Hippocampal formation (tissue), 2 donors: ENCODE measurements around the gene LPCAT1.
A peak's percentile ranks its signal among the peaks of the same experiment; 100 is the strongest.
"Not testable (repeated sequence)": the region's sequence is repeated elsewhere in the genome, so short reads cannot be mapped to it uniquely, and the experiment has no call there.

ENCODE experiments used
- DNase-seq, 2 donors: peaks; one replicate each; lab custom pipeline; 2025; lab: John Stamatoyannopoulos, UW

LPCAT1 gene

DNA sequence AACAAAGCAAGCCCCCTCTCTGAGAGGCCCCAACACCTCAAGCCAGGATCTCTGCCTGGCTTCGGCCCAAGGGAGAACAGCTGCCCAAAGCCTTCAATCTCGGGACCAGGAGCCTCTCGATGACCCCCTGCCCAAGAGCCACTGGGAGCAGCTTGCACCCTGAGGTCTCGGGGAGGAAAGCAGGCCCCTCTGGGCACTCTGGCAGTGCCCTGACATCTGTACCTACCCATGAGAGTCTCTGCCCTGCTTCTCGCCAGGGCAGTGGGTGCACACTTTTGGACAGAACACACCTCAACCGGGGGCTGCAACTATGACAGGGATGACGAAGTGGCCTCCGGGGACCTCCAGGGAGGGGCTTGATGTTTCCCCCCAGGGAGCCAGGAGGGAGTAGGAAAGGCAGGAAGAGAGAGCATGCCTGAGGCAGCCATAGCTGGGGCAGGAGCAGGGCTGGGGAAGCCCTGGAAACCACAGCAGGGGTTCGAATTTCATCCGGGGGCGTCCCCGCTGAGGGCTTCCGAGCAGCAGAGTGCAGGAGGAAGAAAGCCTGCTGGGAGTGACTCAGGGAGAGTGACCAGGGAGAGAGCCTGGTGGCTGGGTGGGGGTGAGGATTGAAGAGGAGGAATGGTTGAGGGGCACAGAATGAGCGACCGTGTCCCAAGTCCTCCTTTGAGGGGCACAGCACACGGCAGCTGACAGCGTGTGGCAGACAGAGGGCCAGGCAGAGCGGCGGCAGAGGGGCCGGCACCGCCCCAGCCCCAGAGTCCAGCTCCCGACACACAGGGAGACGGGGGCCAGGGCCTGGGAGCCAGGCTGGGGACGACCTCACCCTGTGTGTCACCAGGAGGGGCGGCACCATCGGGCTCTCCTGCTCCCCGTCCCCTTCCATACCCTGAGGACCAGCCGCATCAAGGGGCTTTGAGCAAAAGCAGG lies 1.8 kb downstream of the LPCAT1 start:
- DNase-seq, result no peak

DNA sequence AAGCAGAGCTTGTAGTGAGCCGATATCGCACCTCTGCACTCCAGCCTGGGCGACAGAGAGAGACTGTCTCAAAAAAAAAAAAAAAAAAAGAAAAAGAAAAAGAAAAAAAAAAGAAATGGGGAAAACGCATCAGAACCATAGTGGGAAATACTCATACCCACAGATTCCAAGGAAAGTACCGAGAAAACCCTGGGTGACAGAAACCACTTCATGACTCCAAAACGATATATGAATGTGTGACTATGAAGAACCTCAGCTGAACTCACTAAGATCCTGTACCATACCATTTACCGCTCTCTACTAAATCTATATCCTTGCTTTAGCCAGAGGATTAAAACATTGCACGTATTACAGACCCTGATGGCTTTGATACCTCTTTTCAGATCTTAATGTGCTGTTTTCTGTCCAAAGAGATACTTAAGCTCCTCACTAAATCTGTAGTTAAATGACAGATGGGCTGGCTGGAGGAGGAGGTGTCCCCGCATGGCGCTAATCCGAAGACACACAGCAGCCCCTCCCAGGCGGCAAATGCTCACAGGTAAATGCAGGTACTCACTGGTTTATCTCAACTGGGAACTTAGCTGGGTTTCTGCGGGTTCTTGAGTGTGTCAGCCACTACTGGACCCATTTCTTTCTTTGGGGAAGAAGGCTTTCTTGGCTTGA lies 2.8 kb downstream of the LPCAT1 start:
- no peak for DNase-seq

DNA sequence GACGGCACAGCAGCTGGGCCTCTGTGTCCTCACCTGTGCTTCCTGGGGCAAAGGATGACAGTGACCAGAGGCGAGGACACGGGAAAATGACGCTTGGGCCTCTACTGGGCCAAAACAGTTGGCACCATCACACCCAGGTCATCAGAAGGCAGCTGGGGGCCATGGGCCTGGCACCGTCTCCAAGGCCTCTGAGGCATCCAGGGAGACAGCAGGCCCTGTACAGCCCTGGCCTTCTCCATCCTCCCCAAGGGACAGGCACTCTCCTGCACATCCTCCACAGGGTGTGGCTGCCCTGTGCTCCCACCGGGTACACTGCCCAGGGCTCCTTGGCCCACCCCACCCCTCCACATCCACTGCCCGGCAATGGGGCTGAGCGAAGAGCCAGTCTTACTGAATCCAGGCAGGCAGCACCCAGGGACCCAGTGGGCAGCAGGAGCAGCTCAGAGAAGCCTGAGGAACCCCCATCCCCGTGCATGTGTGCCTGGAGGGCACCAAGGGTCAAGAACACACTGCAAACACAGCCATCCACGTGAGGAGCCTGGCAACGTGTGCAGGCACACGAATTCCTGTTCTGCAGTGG lies 4.0 kb downstream of the LPCAT1 start:
- DNase-seq, result no peak

DNA sequence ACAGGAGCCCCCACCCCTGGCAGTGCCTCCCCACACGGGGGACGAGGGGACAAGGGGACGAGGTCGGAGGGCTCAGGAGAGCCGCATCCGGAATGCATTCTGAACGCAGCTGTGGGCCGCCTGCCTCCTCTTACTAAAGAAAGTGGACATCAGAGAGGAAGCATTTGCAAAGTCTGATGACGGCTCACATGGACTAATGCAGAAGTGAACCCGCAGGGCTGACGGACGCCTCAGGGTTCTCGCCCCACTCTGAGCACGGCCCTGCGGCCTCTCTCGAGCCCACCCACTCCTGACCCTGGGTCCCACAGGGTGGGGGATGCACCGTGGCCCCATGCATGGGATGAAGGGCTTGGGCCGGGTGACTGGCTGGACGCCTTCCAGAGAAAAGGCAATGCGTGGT lies 5.9 kb downstream of the LPCAT1 start:
- DNase-seq, result no peak

DNA sequence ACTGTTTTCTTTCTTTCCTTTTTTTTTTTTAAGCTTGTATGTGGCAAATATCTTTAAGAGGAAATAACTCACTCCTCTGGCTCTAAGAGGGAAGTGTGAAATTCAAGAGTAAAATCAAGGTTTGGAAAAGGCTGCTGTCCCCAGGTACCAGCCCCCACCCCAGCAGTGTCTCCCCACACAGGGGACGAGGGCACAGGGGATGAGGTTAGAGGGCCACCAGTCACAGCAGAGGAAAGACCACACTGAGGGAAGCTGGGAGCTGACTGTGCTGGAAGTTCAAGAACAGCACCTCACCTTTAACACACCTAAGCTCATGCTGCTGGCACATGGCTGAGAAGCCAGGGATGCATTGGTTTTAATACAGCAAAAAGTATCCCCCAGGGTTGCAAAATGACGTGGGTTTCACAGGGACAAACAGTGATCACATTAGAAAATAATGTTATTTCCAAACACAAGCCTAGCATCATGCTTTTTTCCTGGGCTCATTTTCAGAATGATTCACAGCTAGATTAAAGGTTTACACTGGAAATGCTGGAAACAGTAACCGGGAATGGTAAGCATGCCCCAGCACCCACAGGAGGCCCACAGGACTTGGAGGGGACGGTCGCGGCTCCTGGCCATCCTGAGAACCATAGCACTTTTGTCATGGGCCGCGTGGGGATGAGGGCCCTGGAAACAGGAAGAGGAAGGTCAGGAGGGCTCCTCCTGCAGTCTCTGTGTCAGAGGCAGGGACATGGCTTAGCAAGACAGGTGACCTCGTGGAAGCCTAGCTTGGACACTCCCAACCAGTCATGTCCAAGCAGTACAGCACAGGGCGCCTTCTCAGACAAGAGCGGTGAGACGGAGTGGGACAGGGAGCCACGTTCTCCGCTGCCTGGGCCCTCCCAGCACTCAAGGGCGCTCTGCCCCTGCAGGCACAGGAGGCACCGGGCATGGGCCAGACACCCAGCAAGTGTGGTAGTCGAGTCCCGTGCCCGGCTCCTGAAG lies 6.9 kb downstream of the LPCAT1 start:
- no peak for DNase-seq

DNA sequence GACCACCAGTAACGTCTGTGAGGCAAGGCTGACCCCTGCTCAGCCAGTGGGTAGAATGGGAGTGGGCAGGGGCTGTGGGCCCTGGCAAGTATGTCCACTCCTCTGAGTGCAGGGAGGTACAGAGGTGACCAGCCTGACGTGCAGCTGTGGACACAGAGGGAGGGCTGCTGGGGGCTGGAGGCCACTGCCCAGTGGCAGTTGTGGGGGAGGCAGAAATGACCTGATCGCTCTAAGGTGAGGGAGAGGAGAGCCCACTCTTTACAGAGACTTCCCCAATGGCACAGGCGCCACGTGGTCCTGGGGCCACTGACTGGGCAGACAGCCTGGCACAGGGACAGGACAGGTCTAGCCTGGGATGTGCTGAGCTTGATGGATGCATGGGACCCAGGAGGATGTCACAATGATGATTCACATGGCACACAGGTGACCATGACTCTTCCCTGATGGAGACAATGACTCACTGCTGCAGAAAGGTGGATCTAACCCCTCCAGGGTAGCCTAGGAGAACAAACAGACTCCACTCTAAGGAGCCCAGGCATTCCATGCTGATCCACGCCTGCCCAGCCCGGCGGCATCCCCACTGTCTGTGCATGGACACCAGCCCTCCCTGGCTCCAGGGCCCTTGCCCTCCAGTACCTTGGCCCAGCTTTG lies 7.7 kb downstream of the LPCAT1 start:
- no peak for DNase-seq

DNA sequence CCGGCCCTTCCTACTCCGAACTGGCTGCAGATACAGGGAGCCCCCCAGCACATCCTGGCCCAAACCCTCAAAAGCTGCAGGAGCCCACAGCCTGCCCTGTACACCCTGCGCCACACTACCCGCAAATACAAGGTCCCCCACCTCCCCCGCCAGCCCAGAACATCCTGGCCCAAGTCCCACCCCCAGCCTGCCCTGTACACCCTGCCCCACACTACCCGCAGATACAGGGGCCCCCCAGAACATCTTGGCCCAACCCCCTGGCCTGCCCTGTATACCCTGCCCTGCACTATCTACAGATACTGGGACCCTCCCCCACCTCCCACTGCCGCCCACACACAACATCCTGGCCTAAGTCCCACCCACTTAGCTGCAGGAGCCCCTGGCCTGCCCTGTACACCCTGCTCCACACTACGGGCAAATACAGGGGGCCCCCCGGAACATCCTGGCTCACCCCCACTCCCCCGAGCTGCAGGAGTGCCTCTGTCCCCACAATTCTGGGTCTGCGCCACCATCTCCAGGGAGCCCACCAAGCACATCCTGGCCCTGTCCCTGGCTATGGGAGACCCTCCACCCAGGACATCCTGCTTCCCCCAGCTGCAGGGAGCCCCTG lies 8.3 kb downstream of the LPCAT1 start:
- no peak for DNase-seq

DNA sequence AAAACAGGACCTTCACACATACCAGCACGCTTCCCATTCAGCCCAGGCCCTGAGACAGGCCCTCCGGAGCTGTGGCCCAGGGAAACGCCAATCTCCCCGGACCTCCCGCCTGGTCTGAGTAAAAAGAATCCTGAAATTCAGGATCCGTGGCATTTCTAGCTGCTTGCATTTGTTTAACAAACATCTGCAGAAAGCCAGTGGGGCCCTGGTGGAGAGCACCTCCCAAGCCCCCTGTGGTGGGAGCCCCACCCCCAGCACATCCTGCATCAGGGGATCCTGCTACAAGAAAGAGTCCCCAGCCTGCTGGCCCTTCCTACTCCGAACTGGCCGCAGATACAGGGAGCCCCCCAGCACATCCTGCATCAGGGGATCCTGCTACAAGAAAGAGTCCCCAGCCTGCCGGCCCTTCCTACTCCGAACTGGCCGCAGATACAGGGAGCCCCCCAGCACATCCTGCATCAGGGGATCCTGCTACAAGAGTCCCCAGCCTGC lies 8.9 kb downstream of the LPCAT1 start:
- DNase-seq, result not testable (repeated sequence)

DNA sequence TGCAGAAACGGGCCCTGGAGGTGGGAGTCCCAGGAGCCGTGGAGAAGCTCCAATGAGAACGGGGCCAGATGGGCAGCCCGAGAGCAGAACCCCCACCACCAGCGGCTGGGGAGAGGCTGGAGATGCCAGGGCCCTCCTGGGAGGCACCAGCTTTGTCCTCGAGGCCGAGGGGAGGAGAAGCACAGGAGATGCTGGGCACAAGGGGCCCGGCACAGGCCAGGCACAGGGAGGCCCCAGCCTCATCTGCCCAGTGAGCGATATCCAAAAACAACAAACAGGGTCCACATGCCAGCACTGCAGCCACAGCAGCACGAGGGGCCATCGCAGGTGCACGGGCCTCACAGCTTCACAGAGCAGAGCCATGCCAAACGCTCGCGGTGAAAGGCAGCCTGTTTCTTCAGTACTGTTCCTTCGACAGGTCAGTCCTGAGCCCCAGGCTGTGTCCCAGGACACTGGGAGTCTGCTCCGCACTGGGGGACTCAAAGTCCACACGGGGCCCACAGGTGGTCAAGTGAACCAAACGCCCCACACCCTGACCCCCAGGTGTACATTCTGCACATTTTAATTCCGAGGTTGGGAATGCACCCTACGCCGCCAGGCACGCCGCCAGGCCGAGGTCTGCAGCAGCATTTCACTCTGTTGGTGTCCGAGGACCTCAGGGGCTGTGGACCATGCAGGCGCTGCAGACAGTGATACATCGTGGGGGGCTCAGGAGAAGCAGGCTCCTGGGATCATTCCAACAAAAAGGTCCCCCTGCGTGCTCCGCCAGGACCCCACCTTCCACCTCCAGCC lies 9.5 kb downstream of the LPCAT1 start:
- no peak for DNase-seq

DNA sequence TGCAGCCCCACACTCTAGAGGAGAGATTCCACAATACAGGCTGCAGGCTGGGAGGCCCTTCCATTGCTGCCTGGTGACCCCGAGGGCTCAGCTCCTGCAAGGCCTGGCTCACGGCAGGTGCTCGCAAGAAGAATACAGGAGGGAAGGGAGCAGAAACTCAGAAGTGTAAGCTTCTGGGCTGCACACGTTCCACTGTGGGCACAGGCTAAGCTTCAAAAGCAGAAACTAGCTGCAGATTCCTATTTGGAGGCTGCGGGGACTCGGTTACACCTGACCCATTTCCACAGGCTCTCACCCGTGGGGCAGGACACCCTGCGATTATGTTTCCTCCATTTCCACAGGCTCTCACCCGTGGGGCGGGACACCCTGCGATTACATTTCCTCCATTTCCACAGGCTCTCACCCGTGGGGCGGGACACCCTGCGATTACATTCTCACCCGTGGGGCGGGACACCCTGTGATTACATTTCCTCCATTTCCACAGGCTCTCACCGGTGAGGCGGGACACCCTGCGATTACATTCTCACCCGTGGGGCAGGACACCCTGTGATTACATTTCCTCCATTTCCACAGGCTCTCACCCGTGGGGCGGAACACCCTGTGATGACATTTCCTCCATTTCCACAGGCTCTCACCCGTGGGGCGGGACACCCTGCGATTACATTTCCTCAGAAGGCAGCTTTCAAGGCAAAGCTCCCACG lies 10.3 kb downstream of the LPCAT1 start:
- no peak for DNase-seq

DNA sequence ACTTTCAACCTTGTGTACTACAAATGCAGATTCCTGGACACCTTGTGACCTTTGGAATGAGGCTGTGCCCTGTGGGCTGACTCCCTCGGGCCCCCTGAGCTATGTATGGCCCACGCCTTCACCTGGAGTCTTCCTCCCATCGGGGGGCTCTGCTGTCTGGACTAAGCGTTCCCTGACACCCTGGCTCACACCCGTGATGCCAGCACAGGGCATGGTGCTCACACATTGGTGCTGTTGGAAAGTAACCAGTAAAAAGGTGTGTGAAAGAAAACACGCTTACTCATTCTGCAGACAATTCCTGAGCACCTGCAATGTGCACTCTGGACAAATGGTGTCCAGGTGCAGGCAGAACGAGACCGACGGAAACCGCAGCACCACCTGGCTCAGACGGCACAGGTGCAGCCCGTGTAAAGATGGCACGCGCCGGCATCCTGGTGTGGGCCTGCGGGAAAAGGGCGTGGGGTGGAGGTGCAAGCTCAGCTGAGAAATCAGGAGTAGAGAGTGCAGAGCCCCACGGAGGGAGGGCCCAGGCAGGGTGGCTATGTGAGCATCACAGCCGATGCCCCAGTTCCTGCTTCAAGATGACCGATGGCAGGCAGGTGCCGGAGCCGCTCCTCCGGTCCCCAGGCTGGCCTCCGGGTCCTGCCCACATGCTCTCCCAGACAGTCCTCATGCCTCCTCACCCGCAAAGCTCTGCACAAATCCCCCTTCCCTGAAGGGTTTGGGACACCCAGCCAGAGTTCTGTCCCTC lies 11.0 kb downstream of the LPCAT1 start:
- no peak for DNase-seq

DNA sequence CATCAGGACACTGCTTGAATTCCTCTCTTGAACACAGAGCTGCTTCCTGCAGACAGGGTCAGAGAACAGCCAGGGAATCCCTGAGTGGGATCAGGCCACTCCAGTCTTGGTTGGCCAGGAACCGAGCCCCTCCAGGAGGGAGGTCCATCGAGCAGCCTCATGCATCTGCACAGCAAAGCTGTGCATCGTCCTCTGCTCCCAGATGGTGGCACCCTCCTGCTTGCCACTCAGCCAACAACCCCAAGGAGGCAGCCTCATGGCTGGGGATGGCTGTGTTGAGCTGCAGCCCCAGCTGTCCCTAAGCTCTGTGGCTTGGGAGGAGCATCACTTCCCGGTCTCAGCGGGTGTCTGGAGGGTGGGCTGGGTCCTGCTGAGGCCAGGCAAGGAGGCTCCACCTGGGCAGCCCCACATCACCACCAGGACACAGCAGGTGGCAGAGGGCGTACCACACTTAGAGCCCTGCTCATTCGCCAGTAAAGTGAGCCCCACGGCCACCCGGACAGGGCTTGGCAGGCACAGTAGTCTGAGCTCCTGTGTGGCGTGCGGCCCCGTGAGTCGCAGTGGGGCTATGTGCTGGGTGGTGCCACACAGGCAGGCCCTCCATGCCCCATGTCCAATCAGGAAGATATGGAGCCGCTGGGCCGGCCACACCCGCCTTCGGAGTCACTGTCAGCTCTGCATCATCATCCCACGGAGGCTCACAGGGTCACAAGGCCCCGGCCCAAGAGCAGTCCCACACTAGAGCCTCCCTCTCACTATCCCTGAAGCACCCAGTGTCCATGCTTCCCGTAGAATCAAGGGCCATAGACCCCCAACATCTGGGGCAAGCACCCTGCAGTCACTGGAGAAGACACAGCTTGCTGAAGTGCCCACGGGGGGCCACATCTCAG lies 11.9 kb downstream of the LPCAT1 start:
- DNase-seq, result no peak

DNA sequence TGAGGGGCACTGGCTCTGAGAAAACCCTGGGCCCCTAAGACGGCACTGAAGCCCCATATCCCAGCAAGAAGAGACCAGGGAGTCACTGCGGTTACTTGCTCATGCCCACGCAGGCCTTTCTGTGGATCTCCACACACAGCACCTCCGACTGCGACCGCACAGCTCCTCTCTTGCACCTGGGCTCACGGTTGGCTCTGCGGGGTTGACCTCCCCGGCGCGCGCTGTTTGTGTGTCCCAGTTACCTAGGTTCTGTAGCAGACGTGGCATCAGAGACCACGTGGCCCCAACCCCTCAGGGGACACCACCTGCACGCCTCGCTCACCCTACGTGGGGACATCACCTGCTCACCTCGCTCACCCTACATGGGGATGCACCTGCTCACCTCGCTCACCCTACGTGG lies 12.7 kb downstream of the LPCAT1 start:
- DNase-seq, result no peak

DNA sequence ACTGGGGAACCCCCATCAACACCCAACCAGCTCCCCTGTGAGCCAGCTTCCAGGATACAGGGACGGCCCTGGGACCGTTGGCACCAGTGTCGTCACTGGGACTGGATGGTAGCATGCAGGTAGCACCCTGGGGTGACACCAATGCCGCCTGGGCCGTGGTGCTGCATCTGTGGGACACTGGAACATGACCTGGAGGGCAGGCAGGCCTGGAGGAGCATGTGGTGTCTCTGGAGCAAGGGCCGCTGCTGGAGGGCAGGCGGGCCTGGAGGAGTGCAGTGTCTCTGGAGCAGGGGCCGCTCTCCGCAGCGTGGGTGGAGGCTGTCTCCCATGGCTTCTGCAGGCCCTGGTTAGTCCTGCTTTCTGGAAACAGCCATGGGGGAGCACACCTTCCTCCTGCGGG lies 13.1 kb downstream of the LPCAT1 start:
- DNase-seq, result no peak

DNA sequence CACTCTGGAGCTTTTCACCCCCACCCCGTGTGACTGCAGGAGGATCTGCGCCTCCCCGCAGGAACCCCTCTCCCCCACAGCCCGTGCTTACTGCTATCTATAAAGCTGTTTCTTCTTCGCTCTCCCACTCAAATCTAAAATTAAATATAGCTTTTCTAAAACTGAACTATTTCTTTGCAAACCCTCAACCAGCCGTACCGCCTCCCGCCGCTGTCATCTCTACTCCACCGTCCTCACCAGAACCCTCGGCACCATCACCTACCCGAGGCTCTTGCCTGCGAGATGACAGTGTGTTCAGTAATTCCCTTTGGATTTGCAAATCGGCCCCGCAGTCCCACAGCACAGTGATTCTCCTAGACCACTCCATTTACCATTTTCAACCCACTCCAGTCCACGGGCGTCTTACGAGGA lies 13.6 kb downstream of the LPCAT1 start:
- peak in 1 of 2 donors; percentile 16 for DNase-seq

DNA sequence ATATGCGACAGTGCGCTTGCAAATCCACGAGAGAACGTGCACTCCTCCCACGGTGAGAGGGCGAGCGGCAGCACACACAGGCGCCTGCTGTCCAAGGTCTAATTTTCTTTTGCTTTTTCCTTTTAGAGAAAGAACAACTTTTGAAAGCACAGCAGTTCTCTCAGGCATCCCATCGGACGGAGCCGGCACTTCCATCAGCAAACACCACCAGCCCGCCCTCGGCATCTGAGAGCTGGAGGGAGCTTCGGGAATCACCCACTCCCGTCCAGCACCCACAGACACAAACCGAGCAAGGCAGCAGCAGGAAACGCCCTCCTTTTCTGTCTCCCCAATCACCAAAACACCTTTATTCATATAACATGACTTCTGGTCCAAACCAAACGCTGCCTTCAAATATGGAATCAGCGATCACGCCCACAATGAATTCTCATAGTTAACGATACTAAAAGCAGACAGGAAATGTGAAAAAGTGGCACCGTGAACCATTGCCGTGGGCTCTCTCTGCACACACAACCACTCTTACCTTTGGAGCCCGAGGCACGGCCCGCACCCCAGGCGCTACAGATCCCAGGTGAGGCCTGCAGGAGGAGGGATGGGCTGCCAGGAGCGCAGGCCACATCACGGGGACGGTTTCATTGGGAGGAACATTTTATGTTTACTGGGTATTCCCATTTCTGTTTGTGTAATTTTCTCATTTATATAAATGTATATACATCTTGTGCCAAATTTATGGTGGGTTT lies 14.2 kb downstream of the LPCAT1 start:
- no peak for DNase-seq
